GM19397 (cell line): ENCODE results near the gene MAP7D1.

Source experiments
- ATAC-seq: cut with Tn5 transposase; IDR thresholded peaks from one replicate; pipeline ENCODE4 v1.9.1; 2021; ENCODE audit warnings: mild to moderate bottlenecking, moderate library complexity; ENCODE audit not compliant: unreplicated experiment

The MAP7D1 gene

DNA sequence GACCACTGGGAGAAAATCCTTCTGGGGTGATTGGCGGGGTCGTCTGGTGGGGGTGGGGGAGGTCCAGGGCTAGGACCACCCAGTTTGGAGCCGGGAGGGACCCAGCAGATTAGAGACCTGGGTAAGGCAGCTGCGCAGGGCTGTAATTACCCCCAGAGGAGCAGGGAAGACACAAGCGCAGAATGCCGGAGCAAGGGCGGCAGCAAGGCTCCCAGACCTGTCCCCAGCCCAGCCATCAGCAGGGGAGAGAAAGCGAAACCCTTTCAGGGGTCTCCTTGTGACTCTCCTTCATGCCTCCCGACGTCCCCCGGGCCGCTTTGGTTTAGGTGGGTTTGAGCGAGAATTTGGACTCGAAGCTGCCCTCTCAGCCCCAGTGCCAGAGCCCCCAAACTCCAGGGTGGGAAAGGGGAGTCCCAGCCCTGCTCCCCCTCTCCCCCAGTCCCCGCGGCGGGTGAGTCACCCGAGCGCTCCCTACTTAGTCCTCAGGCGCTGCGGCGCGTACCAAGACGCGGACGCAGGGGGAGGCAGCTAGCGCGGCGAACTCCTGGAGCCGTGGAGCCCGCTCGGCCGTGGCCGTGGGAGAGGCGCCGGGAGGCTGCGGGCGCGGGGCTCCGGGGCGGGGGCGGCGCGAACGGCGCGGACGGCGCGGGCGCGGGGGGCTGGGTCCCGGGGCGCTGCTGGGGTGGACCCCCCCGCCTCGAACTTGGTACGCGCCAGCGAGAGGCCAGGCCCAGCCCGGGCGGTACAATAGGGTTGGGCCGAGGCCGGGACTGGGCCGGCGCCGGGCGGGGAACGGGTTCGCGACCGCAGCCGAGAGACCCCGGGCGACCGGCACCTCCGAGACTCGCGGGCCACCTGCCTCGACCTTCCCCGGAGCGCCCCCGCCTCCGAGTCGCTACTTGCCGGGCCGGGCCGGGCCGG lies at the start of gene MAP7D1:
TSS of gene MAP7D1 (plus strand) at position 753 of the 921 bp plus-strand sequence. CDS start 258 bp downstream, outside the sequence.
- ATAC-seq: peak; percentile 57

DNA sequence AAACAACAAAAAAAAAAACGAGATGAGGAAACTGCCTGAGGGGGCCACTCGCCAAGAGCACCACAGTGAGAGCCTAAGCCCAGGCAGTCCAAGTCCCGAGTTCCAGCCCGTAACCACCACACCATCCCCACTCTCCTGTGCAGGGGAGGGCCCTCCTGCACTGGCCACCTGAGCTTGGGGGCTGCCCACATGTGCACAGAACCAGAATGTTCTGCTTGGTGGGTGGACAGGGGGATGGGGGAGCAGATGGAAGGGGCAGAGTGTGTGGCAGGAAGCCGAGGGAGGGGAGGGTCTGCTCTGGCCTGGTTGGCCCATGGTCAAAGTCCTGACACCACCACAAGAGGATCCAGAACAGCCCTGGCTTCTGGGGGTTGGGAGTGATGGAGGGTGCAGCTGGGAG lies 49.7 kb upstream of the MAP7D1 start:
- ATAC-seq: no peak

DNA sequence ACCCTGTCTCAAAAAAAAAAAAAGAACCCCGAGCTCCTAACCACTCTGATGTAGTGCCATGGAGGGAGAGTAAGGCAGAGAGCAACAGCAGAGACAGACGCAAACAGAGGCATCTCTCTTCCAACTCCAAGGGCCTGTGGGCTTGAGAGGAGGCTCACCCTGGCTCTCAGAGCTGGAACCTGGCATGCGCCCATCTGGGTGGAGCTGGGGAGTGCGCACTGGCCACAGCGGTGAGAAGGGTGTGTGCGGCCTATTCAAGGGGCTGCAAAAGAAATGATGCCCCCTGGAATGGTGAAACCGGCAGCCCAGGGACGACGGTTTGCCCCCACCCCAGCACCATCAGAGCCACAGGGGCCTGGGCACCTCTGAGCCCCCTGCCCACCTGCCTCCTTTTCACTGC lies 48.6 kb upstream of the MAP7D1 start:
- ATAC-seq: no peak

DNA sequence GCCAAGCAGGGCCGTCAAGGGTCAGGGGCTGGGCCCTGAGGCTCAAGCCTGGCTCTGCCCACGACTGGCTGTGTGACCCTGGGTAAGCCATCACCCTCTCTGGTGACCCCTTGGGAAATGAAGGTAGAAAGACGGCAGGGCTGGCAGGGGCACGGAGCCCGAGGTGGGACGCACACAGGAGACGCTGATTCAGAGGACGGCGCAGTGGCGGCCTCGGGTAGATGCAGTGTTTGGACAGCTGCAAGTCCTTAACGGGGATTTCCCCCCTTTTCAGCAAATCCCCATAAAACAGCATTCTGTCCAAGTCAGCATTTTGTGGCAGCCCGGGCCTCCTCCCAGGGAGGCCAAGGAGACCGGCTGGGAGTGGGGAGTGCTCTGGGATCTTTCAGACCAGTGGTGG lies 47.6 kb upstream of the MAP7D1 start:
- ATAC-seq: no peak

DNA sequence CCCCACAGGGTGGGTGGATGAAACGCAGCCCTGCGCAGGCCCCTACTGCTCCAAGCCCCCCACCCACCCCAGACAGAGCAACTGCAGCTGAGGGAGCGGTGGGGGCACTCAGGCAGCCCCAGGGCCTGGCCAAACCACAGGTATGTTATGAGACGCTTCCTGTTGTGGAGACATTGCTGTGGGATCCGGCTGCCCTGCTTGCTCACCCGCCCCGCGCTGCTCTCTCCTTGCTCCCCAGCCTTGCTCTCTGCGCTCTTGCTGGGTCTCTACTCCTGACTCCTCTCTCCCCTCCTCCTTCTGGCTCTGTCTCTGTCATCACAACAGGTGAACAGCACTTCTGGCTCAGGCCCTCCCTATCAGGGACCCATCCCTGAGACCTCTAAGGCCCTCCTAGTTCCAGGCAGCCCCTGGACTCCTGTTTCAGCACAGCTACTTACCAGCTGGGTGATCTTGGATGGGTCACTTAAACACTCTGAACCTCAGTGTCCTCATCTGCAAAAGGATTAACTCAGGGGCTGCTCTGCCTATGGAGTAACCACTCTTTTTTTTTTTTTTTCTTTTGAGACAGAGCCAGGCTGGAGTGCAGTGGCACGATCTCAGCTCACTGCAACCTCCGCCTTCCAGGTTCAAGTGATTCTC lies 46.8 kb upstream of the MAP7D1 start:
- ATAC-seq: no peak

DNA sequence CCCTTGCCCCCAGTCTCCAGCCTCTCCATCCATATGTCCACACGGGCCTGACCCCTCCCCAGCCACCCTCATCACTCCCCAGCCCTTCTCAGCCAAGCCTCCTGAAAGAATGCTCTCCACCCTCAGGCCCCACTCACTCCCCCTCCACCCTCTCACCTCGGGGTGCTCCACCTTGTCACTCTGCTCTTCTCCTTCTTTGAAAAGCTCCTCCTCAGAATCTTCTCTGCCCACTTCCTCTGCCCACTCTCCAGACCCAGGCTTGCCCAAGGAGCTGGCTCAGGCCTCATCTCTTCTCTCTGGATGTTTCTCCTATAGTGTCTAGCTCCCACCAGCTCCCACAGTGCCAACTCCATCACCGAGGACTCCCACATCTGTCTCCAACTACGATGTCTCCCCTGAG lies 44.8 kb upstream of the MAP7D1 start:
- ATAC-seq: no peak

DNA sequence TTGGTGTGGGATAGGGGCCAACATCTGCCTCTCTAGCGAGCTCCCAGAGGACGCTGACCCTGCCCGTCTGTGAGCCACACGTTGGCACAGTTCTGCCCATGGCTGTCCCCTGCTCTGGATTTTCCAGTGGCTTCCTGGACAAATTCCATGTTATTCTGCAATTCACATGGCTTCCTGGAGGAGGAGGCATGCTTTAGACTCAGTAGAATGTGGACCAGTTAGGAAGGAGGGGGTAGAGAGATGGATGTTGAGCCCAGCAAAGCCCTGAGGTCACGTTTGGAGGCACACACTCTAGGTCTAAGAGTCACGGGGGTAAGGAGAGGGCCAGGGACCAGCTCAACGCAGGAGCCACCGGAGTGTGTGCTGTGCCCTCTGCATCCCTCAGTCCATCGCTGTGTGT lies 43.1 kb upstream of the MAP7D1 start:
- no peak for ATAC-seq

DNA sequence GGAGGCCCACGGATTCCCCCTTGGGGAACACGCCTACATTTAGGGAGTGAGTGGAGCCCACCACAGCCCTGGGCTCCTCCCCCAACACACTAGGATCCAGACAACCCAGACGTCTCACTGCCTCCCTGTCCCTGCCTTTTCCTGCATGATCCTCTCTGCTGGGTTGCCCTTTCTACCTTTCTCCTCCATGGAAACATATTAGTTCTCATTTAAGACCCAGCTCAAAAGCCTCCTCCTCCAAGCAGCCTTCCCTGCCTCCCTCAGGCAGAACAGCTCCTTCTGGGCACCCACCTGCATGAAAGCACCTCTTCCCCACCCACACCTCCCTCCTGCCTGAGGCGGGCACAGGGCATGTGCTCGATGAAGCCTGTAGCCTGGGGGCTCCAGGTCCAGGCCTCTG lies 41.6 kb upstream of the MAP7D1 start:
- no peak for ATAC-seq

DNA sequence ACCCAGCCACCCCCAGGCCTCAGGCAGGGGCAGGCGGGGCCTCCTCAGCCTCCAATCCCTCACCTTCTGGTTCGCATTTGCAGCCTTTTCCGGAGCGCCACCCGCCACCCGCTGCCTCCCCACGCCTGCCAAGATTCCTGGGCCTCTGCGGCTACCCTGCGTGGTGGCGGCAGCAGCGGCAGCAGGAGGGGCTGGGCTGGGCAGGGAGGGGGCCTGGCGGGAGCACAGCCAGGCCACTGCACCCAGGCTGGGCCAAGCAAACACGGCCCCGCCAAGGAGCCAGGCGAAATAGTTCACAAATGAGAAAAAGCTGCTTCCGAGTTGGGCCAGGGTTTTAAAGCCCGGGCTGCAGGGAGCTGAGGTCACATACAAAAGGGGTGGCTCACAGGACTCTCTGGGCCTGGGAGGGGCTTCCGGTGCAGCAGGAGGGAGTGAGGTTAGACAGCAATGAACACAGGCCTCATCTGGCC lies 40.7 kb upstream of the MAP7D1 start:
- no peak for ATAC-seq

DNA sequence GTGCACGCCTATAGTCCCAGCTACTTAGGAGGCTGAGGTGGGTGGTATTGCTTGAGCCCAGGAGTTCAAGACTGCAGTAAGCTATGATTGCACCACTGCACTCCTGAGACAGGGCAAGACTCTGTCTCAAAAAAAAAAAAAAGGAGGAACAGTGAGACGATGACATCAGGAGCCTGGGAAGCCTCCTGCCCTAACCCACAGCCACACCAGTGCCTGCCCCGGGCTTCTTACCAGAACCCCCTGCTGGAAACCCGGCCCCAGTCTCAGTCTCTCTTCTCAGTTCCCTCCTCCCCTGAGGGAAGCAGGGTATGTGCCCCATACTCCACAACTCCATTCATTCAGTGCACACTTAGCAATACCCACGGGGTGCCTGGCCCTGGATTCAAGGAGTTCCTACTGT lies 40.0 kb upstream of the MAP7D1 start:
- ATAC-seq: no peak

DNA sequence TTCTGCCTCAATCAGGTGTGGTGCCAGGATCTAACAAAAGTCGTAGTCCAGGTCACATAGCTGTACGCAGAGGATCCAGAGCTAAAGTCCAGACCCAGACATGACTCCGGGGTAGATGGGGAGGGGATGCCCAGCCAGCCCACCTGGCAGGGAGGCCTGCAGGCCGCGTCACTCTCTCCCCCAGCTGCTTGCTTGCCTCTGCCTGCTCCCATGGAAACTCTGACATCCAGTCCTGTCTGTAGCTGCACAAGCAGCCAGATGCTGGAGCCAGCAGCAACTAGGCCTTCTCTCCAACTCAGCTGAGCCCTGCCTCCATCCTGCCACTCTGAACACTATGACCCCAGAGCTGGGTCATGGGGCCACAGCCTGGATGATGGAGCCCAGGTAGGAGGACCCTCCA lies 39.1 kb upstream of the MAP7D1 start:
- ATAC-seq: no peak

DNA sequence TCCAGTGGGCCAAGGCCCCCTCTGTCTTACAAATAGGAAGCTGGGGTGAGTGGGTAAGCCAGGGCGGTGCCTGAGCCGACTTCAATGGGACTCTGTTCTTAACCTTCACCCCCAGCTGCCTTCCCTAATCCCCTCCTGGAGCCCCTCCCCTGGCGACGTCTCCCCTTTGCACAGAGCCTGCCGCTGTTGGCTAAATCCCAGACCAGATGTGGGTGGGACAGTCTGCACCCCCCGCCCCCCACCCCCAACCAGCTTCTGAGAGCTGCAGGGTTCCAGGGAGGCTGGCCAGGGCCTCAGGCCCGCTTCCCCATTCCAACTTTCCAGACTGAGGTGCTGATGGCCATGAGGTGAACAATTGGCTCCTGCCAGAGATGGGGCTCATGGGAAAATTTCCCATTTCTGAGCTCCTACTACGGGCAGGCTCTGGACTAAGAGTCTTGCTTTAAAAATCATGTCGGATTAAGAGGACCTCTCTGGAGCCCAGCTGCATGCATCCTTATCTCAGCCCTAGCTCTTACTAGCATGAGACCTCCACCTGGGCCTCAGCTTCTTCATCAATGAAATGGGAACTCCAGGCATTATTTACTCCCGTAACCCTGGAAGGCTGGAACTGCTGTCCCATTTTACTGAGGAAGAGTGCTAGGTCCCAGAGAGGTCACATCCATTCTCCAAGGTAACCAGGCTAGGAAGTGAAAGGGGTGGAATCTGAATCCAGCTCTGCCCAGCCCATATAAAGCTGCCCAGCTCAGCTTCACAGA lies 37.3 kb upstream of the MAP7D1 start:
- ATAC-seq: no peak

DNA sequence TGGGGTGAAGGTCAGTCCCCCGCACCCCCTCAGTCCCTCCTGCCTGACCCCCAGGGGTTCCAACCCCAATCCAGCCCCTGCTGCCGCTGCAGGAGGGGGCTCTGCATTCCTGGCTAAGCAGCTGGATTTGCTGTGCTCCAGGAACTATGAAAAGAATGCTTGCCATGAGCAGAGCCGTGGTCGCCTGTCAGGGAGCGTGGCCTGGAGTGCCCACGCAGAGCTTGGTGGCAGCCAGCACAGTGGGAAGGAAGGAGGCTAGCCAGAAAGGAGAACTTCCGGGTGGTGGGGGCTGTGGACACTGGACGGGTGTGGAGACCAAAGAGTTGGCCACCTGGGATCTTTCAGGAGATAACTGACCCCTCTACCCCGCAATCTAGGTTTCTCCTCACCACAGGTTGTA lies 36.5 kb upstream of the MAP7D1 start:
- ATAC-seq: no peak

DNA sequence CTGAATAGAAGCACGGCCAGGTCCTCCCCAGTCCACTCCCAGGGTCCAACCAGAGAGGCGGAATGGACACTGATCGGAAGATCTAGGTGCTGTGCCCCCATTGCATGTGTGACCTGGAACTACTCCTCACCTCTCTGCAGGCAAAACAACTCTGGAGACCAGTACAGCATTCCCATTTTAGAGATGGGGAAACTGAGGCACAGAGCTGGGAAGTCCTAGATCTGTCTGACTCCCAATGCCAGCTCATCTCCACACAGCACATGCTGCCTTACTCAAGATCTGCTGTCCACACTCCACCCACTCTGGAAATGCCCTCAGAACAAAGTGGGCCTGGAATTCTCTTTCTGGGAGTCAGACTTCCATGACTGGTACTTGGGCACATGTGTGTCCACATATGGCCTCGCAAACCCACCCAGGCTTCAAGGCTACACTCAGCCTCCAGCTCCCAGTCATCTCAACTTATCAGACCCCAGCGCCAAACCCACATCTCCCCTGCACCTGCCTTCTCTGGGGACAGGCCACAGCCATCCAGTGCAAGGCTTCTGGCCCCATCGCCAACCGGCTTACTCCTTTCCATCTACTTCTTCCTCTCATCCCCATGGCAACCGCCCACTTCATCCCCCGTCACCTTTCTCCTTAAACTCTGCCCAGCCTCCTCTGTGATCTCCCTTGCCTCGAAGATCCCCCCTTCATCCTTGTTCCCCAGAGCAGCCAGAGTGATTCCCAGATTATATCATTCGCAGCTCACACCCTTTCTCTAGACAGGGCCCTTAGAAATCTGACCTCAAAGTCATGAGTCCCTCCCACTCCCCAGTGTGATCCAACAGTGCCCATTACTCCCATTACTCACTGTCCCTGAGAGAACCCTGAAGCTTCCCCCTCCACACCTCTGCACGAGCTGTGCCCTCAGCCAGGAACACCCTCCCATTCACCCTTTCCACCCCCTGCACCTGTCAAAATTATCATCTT lies 33.6 kb upstream of the MAP7D1 start:
- no peak for ATAC-seq

DNA sequence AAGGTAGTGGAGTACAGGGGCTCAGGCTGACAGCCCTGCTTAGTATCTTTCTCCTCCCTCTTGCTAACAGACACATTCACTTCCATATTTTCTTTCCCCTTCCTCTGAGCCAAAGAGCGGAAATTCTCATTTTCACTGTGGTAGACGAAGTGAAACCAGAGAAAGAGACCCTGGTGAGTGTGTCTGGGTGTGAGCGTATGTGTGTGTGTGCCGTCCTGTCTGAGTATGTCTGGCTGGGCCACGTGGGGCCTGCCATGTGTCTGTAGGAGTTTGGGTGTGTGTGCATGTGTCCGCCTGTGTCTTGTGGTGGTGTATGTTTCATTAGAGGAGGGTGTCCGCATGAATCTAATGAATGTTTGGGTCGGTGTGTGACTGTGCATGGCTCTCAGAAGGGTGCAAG lies 32.6 kb upstream of the MAP7D1 start:
- ATAC-seq: no peak

DNA sequence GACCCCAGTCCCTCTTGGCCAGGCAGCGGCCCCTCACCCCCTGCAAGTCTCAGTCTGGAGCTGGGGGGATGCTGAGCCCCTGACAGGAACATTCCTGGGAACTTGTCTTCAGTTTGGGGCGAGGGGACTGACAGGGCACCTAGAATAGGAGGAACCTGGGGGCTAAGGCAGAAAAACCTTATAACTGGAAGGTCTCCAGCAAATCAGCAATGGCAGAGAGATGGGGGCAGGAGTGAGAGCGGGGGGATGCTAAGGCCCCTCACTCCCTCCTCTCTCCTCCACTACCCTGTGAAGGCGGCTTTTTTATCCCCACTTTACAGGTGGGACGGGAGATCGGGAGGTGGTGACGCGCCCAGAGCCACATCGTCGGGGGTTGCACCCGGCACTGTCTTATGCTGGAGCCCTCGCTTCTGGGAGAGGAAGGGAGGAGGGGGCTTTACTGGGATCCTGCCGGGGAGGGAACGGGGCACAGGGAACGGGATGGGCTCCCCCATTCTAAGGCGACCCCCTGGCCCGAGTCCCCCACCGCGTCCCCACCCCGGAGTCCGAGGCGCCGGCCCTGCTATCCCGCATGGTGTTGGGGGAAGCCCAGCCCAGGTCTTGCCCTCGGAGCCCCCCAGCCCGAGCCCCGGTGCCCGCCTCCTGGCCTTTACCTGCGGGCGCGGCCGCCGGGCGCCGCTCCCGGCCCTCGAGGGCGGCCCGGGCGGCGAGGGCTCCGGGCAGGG lies 31.4 kb upstream of the MAP7D1 start:
- no peak for ATAC-seq

DNA sequence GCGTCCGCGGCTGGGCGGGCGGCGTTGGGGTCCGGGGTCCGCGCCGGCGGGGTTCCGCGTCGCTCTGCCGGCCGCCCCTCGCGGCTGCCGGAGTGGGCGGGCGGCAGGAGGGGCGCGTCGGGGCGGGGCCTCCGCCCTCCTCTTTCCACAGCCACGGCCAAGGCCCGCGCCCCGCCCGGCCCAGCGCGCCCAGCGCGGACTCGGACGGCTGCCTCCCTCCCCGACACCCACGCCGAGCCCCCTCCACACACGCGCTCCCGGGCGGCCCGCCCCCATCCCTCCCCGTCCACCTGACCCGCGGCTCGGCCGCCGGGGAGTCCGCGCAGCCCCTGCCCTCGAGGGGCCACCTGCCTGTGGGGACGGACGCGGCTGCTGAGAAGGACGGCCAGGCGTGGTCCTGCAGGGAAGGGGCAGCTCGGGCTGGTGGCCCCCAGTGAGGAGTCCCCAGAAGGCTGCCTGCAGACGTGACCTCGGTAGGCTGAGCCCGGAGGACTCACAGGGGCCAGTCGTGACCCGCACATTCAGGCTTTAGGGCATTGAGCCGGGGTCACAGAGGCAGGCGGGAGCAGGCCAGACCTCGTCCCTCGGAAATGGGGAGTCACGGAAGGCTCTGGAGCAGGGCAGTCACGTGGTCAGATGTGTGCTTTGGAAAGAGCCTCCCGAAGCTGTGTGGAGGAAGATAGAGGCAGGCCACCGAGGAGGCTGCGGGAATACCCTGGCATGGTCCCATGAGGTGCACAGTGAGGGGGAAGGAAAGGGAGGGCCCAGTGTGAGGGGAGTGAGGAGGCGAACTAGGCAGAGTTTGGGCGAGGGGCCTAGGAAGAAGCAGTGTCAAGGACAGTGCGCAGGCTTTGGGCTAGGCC lies 30.6 kb upstream of the MAP7D1 start, which contains the start of gene COL8A2:
TSS of gene COL8A2 (minus strand) at position 94 of the 863 bp plus-strand sequence. CDS start 24,980 bp downstream, outside the sequence.
- ATAC-seq: no peak

DNA sequence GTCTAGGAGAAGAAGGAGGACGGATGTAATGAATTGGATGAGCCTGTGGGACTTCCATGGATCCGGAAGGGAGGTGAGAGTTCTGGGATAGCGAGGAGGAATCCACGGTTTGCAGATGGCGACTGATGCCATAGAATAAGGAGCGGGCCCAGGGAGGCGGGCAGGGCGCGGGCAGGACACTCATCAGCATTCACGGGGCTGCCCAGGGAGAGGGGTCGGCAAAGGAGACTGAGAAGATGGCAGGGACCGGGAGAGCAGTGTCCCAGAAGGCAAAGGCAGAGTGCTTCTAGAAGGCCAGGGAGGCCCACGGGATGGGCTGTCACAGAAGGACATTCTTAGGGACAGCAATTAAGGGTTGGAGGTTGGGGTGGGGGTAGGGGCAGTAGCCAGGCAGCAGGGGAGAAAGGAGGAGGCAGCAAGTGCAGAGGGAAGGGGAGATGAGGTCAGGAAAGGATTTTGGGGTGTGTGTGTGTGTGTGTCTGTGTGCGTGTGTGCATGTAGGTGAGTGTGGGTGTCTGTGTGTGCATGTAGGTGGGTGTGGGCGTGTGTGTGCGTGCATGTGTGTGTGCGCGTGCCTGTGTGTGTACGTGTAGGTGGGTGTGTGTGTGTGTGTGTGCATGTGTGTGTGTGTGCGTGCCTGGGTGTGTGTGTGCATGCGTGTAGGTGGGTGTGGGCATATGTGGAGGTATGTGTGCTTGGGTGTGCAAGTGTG lies 29.8 kb upstream of the MAP7D1 start:
- no peak for ATAC-seq
